Mucosa of rectum (tissue), 2 donors: ENCODE data around the gene SAMD13.
"Not testable (repeated sequence)": the region's sequence is repeated elsewhere in the genome, so short reads cannot be mapped to it uniquely, and the experiment has no call there.

Source experiments
- H3K27ac ChIP-seq, 2 donors: one replicate each; pipeline ENCODE4 v1.7.0; 2013; ENCODE audit warnings: inconsistent platforms in 2 of 2, low read depth in 2 of 2, low read length in 2 of 2
- H3K27me3 ChIP-seq, 2 donors: one replicate each; pipeline ENCODE4 v1.7.0; 2013; ENCODE audit warnings: low read length in 2 of 2; ENCODE audit not compliant: control insufficient read depth in 2 of 2, insufficient read depth in 2 of 2
- H3K36me3 ChIP-seq, 2 donors: one replicate each; pipeline ENCODE4 v1.7.0; 2013; ENCODE audit warnings: low read length in 2 of 2; ENCODE audit not compliant: control insufficient read depth in 2 of 2, insufficient read depth in 2 of 2
- H3K4me1 ChIP-seq, 2 donors: one replicate each; pipeline ENCODE4 v1.7.0; 2013; ENCODE audit warnings: low read length in 2 of 2, mild to moderate bottlenecking in 1 of 2; ENCODE audit not compliant: control insufficient read depth in 2 of 2, insufficient read depth in 2 of 2
- H3K4me3 ChIP-seq, 2 donors: one replicate each; pipeline ENCODE4 v1.7.0; 2013; ENCODE audit warnings: low read length in 2 of 2
- H3K9ac ChIP-seq, 2 donors: one replicate each; pipeline ENCODE4 v1.7.0; 2013; ENCODE audit warnings: low read length in 2 of 2, low read depth in 1 of 2, mild to moderate bottlenecking in 1 of 2
- H3K9me3 ChIP-seq, 2 donors: one replicate each; pipeline ENCODE4 v1.7.0; 2013; ENCODE audit warnings: low read length in 2 of 2; ENCODE audit not compliant: control insufficient read depth in 2 of 2
- donor health status: healthy.
- donor health status: Normal muscosa, but diverticular disease.

SAMD13 gene

GRCh38 chr1:84282780-84283333 is 18.7 kb upstream of the SAMD13 start:
- Histone ChIP-seq H3K36me3 (no peaks in the 10 kb centered on the region), H3K27ac (no peak overlapping the region), H3K4me1 (no peaks in the 10 kb centered on the region), H3K9me3 (no peaks in the 10 kb centered on the region), H3K4me3 (no peak overlapping the region), H3K27me3 (no peaks in the 10 kb centered on the region), H3K9ac (no peak overlapping the region)

- no peak overlapping the region for H3K4me3 ChIP-seq
- no peaks in the 10 kb centered on the region for H3K36me3 ChIP-seq
- H3K9me3 ChIP-seq, result no peaks in the 10 kb centered on the region
- H3K27ac ChIP-seq, result no peak overlapping the region
- H3K9ac ChIP-seq, result no peak overlapping the region
- H3K4me1 ChIP-seq, result no peaks in the 10 kb centered on the region
- H3K27me3 ChIP-seq, result no peaks in the 10 kb centered on the region
Measured at GRCh38 chr1:84283381-84283780, 18.1 kb upstream of the SAMD13 start.

GRCh38 chr1:84286071-84286470 is 15.4 kb upstream of the SAMD13 start:
- Histone ChIP-seq H3K4me3 (no peak overlapping the region), H3K9me3 (no peaks in the 10 kb centered on the region), H3K27me3 (no peaks in the 10 kb centered on the region), H3K4me1 (no peaks in the 10 kb centered on the region), H3K9ac (no peak overlapping the region), H3K36me3 (no peaks in the 10 kb centered on the region), H3K27ac (no peak overlapping the region)

- not testable (repeated sequence) for H3K27me3 ChIP-seq, H3K4me3 ChIP-seq, H3K27ac ChIP-seq, H3K9me3 ChIP-seq, H3K4me1 ChIP-seq, H3K9ac ChIP-seq, H3K36me3 ChIP-seq
Measured at GRCh38 chr1:84287389-84287788, 14.1 kb upstream of the SAMD13 start.

- no peak overlapping the region for H3K4me3 ChIP-seq
- H3K9me3 ChIP-seq, result no peaks in the 10 kb centered on the region
- H3K4me1 ChIP-seq, result no peaks in the 10 kb centered on the region
- no peak overlapping the region for H3K9ac ChIP-seq
- H3K27ac ChIP-seq, result no peak overlapping the region
- no peaks in the 10 kb centered on the region for H3K27me3 ChIP-seq
- H3K36me3 ChIP-seq, result no peaks in the 10 kb centered on the region
Measured at GRCh38 chr1:84289169-84289785, 12.2 kb upstream of the SAMD13 start.

- Histone ChIP-seq H3K4me3 (no peak overlapping the region), H3K36me3 (peaks cover 4 to 5% of the 10 kb centered on the region in 2 donors), H3K27ac (no peak overlapping the region), H3K4me1 (peaks cover 0 to 6% of the 10 kb centered on the region in 2 donors), H3K9ac (no peak overlapping the region), H3K27me3 (no peaks in the 10 kb centered on the region), H3K9me3 (peaks cover 0 to 3% of the 10 kb centered on the region in 2 donors)
Measured at GRCh38 chr1:84291882-84292655, 9.4 kb upstream of the SAMD13 start.

- peaks cover 4 to 5% of the 10 kb centered on the region in 2 donors for H3K36me3 ChIP-seq
- H3K9ac ChIP-seq, result no peak overlapping the region
- H3K9me3 ChIP-seq, result peaks cover 0 to 3% of the 10 kb centered on the region in 2 donors
- no peak overlapping the region for H3K4me3 ChIP-seq
- H3K4me1 ChIP-seq, result peaks cover 4 to 6% of the 10 kb centered on the region in 2 donors
- no peaks in the 10 kb centered on the region for H3K27me3 ChIP-seq
- H3K27ac ChIP-seq, result no peak overlapping the region
Measured at GRCh38 chr1:84293766-84294165, 7.7 kb upstream of the SAMD13 start.

- Histone ChIP-seq H3K9me3 (peaks cover 0 to 3% of the 10 kb centered on the region in 2 donors), H3K9ac (no peak overlapping the region), H3K27ac (no peak overlapping the region), H3K27me3 (no peaks in the 10 kb centered on the region), H3K4me1 (peaks cover 4 to 10% of the 10 kb centered on the region in 2 donors), H3K4me3 (no peak overlapping the region), H3K36me3 (peaks cover 4 to 5% of the 10 kb centered on the region in 2 donors)
Measured at GRCh38 chr1:84294751-84295150, 6.8 kb upstream of the SAMD13 start.

GRCh38 chr1:84297546-84298244 is 3.8 kb upstream of the SAMD13 start:
- Histone ChIP-seq H3K36me3 (peaks cover 4 to 5% of the 10 kb centered on the region in 2 donors), H3K9ac (peak overlapping the region; percentile 90 to 100), H3K9me3 (peaks cover 0 to 3% of the 10 kb centered on the region in 2 donors), H3K27ac (peak overlapping the region; percentile 96 to 98), H3K27me3 (no peaks in the 10 kb centered on the region), H3K4me1 (peaks cover 17 to 31% of the 10 kb centered on the region in 2 donors), H3K4me3 (peak overlapping the region; percentile 88 to 96)

GRCh38 chr1:84298328-84298683 is 3.2 kb upstream of the SAMD13 start:
- peaks cover 17 to 35% of the 10 kb centered on the region in 2 donors for H3K4me1 ChIP-seq

More at GRCh38 chr1:84298328-84298683, 3.2 kb upstream of the SAMD13 start:
- Histone ChIP-seq H3K27me3 (no peaks in the 10 kb centered on the region), H3K27ac (peak overlapping the region; percentile 96 to 98), H3K9ac (peak overlapping the region; percentile 90 to 100), H3K4me3 (peak overlapping the region; percentile 88 to 96), H3K9me3 (peaks cover 0 to 3% of the 10 kb centered on the region in 2 donors), H3K36me3 (peaks cover 4 to 5% of the 10 kb centered on the region in 2 donors)
